Activated CD4-positive, alpha-beta T cell treated with anti-CD3 and anti-CD28 coated beads, Interleukin-10, Interleukin-2, amounts not matched to agents 100 ng/mL and 50 ng/mL, durations not matched to agents 16 hours and 8 hours (primary cell): ENCODE results near the gene DNAJB1.
A peak's percentile ranks its signal among the peaks of the same experiment; 100 is the strongest.
"Not testable (repeated sequence)": the region's sequence is repeated elsewhere in the genome, so short reads cannot be mapped to it uniquely, and the experiment has no call there.

Source experiments
- DNase-seq: peaks from one replicate; pipeline ENCODE4 v3.0.0-alpha.2; 2020

The DNAJB1 gene

DNA sequence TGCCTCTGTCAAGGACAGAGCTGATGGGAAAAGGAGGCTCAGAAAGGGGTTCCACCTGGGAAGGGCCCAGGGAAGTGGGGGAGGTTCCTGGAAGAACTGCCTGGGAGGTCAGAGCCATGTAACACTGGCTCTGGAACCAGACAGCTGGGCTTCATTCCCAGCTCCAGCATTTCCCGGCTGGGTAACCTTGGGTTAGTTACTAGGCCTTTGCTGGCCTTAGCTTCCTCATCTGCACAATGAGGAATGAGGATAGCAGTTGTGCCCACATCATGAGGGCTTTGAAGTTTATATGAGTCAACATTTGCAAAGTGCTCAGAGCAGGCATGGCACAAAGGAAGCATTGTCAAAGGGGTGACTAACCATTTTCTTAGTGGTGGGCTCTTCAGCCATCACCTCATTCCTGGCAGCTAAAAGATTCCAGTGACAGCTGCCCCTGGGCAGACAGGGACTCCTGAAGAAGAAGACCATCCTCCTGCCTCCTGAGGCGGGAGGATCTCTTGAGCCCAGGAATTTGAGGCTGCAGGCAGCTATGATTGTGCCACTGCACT is 1.7 kb upstream of the DNAJB1 start:
- DNase-seq, result no peak

DNA sequence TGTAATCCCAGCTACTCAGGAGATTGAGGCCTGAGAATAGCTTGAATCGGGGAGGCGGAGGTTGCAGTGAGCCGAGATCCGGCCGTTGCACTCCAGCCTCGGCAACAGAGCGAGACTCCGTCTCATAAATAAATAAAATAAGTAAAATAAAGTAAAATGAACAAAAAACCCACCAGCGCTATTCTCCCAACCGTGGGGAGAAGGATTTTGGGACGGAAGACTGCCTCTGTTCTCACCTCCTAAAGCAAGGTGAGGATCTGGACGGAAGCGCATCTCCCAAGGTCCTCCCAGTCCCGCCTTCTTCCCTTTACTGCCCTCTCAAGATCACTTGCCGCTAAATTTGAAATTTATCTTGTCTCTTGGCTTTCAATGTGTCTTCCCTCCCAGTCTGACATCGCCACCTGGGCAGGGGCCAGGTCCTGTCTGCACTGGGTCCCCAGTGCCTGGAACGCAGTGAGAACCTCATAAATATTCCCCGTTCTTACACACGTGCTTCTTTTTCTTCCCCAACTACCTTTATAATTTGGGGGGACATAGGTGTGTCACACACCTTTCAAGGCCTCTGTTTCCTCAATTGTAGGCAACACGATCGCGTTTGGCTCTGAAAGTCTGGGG is 1.2 kb upstream of the DNAJB1 start:
- DNase-seq, result no peak

GRCh38 chr19:14517446-14517839 is 754 bp downstream of the DNAJB1 start:
- no peak for DNase-seq

GRCh38 chr19:14516746-14517438 is 1.3 kb downstream of the DNAJB1 start:
- DNase-seq, result no peak

DNA sequence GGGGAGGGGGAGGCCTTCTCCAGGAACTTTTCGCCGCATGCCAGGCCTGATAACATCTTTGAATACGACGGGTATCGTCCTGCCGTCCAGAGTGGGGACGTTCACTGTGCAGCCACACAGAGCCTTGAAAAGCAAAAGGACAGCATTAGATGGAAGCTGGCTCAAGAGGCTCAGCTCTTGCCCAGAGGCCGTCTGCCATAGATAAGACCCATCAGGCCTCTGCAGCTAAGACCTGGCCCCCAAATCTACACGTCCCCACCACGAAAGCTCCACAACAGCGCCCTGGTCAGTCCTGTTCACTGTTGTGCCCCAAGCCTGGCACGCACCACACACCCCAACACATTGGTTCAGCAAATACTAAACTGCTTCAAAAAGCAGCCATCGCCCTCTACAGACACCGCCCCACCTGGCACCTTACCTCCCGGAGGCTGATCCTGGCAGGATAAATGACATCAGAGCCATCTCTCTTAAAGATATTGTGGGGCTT is 2.1 kb downstream of the DNAJB1 start:
- no peak for DNase-seq

GRCh38 chr19:14515501-14516047 is 2.6 kb downstream of the DNAJB1 start:
- no peak for DNase-seq

DNA sequence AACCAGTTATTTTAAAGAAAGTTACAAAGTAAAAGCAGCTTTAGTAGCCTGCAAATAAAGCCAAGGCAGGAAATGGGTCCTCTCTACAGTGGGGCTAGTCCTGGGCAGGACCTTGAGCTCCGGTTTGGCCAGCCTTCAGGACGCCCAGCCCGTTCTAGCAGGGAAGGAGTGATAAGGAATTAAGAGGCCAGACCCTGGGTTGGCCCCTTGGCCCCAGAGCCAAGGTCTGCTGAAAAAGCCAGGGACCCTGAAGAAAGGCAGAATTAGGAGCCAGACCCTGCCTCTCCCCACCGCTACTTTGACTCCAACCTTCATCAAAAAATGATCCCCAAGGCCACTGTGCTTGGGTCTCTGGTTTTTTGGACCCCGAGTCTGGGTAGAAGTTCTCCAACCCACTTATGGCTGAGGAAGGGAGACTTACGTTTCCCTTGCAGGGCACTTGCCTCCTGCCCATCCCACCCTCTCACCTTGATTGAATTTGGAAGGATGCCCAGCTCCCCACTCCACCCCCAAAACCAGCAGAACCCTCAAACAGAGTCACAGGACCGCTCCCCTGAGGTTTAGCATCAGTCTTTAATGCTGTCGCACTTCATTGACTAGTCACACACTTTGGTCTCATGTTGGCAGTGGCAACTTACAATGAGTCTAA is 3.9 kb downstream of the DNAJB1 start:
- no peak for DNase-seq

DNA sequence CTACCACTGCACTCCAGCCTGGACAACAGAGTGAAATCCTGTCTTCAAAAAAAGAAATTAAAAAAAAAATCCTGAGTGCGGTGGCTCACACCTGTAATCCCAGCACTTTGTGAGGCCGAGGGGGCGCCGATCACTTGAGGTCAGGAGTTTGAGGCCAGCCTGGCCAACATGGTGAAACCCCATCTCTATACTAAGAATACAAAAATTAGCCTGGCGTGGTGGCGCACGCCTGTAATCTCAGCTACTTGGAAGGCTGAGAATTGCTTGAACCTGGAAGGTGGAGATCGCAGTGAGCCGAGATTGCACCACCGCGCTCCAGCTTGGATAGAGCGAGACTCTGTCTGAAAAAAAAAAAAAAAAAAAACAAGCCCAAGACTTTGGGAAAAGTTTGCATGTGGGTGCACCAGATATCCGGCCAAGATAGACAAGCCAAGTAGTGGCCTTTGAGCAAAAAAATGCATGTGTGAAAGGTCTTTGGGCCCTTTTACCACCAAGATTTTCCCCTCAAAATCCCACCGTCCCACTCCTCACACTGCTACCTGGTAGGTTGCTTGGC is 5.7 kb downstream of the DNAJB1 start:
- DNase-seq, result no peak

- no peak for DNase-seq
Observed at GRCh38 chr19:14511229-14511593, 7.0 kb downstream of the DNAJB1 start.

GRCh38 chr19:14510311-14511228 is 7.6 kb downstream of the DNAJB1 start:
- no peak for DNase-seq

DNA sequence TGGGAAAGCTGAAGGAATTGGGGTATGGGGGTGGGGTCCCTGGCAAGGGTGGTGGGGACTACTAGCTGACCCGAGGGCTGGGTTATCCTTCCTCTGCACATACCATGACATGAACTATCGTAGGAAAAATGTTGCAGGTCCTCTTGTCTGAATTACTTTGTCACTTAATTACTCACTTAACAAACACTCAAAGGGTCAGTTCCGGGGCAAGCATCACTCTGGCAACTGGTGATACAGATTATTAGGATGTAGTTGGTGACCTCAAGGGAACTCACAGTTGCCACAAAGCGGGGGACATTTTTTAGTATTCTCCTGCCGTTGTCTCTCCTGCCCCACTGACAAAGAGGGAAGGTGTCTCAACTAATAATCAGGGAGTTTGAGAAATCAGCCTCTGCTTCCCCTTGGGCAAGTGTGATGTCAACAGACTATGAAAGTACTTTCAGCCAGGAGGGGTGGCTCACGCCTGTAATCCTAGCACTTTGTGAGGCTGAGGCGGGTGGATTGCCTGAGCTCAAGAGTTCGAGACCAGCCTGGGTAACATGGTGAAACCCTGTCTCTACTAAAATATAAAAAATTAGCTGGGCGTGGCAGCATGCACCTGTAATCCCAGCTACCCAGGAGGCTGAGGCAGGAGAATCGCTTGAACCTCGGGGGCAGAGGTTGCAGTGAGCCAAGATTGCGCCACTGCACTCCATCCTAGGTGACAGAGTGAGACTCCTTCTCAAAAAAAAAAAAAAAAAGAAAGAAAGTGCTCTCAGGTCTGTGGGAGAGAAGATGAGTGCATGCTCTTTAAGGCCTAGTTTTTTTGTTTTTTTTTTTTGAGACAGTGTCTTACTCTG is 10.3 kb downstream of the DNAJB1 start:
- DNase-seq, result no peak

DNA sequence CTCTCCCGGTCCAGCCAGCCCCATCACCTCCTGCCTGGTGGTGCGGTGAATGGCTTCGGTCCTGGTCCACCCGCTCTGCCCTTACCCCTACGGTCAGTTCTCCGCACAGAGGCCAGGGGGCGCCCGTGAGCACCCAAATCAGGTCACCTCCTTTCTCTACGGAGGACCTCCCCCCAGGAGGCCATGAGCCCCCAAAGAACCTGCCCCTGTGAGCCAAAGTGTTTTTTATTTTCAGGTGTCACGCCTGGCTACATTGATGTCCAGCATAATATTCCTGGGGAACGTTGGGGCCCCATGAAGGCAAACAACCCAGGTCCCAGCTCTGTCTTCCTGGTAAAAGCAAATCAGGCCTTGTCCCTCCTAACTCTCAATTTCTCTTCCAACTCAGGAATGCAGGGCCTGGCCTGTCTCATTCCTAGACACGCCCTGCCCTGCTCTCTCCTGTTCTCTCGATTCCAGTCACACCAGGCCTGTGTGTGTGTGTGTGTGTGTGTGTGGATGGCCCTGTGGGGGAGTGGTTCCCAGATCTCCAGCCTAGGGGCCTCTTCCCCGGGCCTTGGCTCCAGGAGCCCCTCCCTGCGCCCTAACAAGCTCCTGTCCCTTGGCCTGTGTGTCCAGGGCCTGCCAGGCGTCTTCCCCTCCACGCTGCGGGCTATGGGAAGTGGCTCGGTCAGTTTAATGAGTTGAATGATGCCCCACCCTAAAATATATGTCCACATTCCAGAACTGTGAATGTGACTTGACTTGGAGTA is 12.5 kb downstream of the DNAJB1 start:
- DNase-seq, result peak; percentile 80

DNA sequence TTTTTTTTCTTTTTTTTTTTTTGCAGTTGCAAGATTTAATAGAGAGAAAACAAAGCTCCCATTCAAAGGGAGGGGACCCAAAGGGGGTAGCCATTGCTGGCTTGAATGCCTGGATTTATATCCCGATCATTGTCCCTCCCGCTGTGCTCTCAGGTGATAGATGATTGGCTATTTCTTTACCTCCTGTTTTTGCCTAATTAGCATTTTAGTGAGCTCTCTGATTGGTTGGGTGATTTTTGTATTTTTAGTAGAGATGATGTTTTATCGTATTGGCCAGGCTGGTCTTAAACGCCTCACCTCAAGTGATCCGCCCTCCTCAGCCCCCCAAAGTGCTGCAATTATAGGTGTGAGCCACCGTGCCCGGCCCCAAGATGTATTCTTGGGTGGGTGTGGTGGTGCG is 13.6 kb downstream of the DNAJB1 start:
- not testable (repeated sequence) for DNase-seq

- no peak for DNase-seq
Observed at GRCh38 chr19:14503285-14503684, 14.9 kb downstream of the DNAJB1 start.

DNA sequence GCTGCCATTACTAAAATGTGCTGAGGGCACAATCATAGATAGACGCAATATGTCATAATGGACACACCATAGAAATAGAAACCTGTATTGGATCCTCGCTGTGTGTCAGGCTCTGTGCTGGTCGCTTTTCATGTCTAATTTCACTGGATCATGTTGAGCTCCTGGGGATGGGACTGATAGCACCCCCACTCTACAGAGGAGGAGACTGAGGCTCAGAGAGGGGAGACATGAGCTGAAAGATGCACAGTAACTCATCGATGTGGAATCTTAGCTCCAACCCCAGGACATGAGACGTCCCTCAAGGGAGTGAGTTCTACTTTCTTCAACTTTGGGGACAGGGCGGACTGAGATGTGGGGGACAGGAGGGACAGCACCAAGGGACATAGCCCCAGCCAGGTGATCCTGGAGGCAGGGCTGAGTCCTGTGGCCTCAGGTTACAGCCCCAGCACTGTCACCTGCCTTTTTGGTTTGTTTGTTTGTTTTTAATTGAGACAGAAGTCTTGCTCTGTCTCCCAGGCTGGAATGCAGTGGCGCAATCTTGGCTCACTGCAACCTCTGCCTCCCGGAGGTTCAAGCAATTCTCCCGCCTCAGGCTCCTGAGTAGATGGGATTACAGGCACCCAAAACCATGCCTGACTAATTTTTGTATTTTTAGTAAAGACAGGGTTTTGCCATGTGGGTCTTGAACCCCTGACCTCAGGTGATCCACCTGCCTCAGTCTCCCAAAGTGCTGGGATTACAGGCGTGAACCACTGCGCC is 15.7 kb downstream of the DNAJB1 start:
- no peak for DNase-seq

DNA sequence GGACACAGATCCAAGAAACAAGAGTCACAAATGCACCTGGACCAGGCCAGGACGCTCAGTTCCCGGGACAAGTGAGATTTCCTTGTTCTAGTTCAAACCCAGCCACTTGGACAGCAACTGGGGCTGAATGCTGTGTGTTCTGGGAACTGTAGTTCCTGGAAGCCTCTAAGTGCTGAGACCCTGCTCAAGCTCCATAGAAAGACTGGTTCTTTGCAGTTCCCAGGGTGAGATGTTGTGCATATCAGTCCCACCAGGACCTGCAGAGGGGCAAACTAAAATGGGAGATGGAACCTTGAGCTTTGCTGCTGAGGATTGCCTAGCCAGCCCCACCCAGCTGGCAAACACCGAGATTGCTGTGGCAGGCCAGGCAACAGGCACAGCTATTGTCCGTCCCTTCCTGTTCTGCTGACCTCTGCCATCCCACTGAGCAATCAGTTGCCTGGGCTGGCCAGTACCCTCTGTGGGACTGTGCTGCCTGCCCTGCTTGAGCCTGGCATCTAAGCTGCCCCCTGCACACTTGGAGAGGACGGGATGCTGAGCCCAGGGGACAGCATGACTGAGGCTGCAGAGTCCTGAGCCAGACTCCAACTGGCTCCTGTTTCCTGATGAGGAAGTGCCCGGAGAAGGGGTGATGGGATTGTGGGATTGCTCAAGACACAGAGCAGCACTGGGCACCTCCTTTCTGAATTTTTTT is 20.8 kb downstream of the DNAJB1 start:
- no peak for DNase-seq

GRCh38 chr19:14496834-14497227 is 21.4 kb downstream of the DNAJB1 start:
- DNase-seq, result no peak

- peak; percentile 87 for DNase-seq
Observed at GRCh38 chr19:14496029-14496833, 22.0 kb downstream of the DNAJB1 start, which contains the start of gene GIPC1. Gene GIPC1, minus strand, starts transcription at chr19:14496127. Its CDS starts 13,151 bp downstream, at chr19:14482976.
